ENCODE data around the gene ASCL4.

DNA sequence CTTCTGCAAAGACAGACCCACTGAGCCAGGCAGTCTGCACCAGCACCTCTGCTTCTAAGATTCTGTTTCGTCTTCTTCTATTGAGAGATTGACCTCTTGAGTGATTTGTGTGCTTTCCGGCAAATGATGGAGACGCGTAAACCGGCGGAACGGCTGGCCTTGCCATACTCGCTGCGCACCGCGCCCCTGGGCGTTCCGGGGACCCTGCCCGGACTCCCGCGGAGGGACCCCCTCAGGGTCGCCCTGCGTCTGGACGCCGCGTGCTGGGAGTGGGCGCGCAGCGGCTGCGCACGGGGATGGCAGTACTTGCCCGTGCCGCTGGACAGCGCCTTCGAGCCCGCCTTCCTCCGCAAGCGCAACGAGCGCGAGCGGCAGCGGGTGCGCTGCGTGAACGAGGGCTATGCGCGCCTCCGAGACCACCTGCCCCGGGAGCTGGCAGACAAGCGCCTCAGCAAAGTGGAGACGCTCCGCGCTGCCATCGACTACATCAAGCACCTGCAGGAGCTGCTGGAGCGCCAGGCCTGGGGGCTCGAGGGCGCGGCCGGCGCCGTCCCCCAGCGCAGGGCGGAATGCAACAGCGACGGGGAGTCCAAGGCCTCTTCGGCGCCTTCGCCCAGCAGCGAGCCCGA is 703 bp downstream of the ASCL4 start:
- TF ChIP-seq, protein P1, sequence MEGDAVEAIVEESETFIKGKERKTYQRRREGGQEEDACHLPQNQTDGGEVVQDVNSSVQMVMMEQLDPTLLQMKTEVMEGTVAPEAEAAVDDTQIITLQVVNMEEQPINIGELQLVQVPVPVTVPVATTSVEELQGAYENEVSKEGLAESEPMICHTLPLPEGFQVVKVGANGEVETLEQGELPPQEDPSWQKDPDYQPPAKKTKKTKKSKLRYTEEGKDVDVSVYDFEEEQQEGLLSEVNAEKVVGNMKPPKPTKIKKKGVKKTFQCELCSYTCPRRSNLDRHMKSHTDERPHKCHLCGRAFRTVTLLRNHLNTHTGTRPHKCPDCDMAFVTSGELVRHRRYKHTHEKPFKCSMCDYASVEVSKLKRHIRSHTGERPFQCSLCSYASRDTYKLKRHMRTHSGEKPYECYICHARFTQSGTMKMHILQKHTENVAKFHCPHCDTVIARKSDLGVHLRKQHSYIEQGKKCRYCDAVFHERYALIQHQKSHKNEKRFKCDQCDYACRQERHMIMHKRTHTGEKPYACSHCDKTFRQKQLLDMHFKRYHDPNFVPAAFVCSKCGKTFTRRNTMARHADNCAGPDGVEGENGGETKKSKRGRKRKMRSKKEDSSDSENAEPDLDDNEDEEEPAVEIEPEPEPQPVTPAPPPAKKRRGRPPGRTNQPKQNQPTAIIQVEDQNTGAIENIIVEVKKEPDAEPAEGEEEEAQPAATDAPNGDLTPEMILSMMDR (IDR thresholded peaks at IDR 0.05) = peak in 1 of 2 donors; percentile 5
- no peak for TF ChIP-seq POLR2A (IDR thresholded peaks at IDR 0.05)
- TF ChIP-seq POLR2AphosphoS5 (IDR thresholded peaks at IDR 0.05) = no peak
